ES-I3 (cell line): ENCODE measurements around the gene NDUFAF3.
"Not testable (repeated sequence)": the region's sequence is repeated elsewhere in the genome, so short reads cannot be mapped to it uniquely, and the experiment has no call there.

Source experiments
- H3K36me3 ChIP-seq: 2 replicates; pipeline ENCODE4 v1.6.1; 2013; ENCODE audit warnings: mild to moderate bottlenecking, low read length, control low read depth, moderate library complexity; ENCODE audit not compliant: insufficient read depth
- H3K4me1 ChIP-seq: 2 replicates; pipeline ENCODE4 v1.6.1; 2013; ENCODE audit warnings: mild to moderate bottlenecking, control low read depth, low read length; ENCODE audit not compliant: insufficient read depth
- H3K9ac ChIP-seq: 2 replicates; pipeline ENCODE4 v1.6.1; 2013; ENCODE audit warnings: low read depth, mild to moderate bottlenecking, low read length, moderate library complexity
- H3K9me3 ChIP-seq: 2 replicates; pipeline ENCODE4 v1.6.1; 2013; ENCODE audit warnings: mild to moderate bottlenecking, low read length, moderate library complexity; ENCODE audit not compliant: control insufficient read depth, insufficient read depth

The NDUFAF3 gene

DNA sequence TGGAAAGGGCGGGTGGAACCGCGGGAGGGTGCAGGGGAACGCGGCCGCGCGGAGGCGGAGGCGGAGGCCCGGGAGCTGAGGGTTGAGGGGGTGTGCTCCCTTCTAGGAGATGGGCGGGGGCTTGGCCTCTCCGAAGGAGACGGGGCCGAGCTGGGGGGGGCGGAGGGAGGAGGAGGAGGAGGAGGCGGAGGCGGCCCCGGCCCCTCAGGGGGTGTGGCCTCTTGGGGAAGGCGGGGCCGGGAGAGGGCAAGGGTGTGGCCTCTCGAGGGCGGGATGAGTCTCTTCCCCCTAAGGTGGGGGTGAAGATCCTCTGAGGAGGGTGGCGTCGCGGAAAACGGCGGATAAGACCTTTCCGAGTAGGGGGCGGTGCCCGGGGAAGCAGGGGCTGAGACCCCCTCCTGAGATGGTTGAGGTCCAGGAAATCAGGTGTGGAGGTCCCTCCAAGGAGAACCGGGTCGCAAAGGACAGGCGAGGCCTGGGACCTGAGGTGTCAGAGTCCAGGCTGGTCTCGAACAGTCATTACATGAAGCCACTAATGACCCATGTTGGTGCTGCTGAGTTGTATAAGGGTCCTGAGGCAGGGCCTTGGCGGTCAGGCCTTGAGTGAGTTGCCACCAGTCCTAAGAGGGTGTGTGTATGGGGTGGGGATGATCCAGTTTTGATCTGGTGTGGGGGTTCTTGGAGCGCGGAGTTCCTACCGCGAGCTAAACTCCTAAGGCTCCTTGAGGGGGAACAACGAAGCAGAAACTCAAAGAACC is 14.0 kb upstream of the NDUFAF3 start:
- Histone ChIP-seq H3K4me1 (0 out of 2 replicates have a peak, but pooled peaks cover 2% of the 10 kb centered on the region), H3K9ac (peak overlapping the region; percentile 84), H3K9me3 (no peaks in the 10 kb centered on the region), H3K36me3 (peaks cover 3% of the 10 kb centered on the region; the same call in 1 of the 2 replicates)

- not testable (repeated sequence) for H3K36me3 ChIP-seq, H3K4me1 ChIP-seq, H3K9me3 ChIP-seq
- peak overlapping the region; percentile 84; the same call in 1 of the 2 replicates for H3K9ac ChIP-seq
These were observed 13.3 kb upstream of the NDUFAF3 start for GRCh38 chr3:49008627-49009026.

GRCh38 chr3:49009396-49009795 is 12.5 kb upstream of the NDUFAF3 start:
- no peak overlapping the region for H3K9ac ChIP-seq
- H3K4me1 ChIP-seq, result 0 out of 2 replicates have a peak, but pooled peaks cover 2% of the 10 kb centered on the region
- peaks cover 3% of the 10 kb centered on the region; the same call in 1 of the 2 replicates for H3K36me3 ChIP-seq

DNA sequence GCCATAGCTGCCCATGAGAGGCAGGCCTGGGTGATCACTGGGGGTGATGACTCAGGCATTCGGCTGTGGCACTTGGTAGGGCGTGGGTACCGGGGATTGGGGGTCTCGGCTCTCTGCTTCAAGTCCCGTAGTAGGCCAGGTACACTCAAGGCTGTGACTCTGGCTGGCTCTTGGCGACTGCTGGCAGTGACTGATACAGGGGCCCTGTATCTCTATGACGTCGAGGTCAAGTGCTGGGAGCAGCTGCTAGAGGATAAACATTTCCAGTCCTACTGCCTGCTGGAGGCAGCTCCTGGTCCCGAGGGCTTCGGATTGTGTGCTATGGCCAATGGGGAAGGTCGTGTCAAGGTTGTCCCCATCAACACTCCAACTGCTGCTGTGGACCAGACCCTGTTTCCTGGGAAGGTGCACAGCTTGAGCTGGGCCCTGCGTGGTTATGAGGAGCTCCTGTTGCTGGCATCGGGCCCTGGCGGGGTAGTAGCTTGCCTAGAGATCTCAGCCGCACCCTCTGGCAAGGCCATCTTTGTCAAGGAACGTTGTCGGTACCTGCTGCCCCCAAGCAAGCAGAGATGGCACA is 9.4 kb upstream of the NDUFAF3 start:
- Histone ChIP-seq H3K36me3 (peaks cover 3% of the 10 kb centered on the region; the same call in 1 of the 2 replicates), H3K4me1 (no peaks in the 10 kb centered on the region), H3K9me3 (no peaks in the 10 kb centered on the region), H3K9ac (no peak overlapping the region)

More at GRCh38 chr3:49009396-49009795, 12.5 kb upstream of the NDUFAF3 start:
- H3K9me3 ChIP-seq, result no peaks in the 10 kb centered on the region

- Histone ChIP-seq H3K9me3 (no peaks in the 10 kb centered on the region), H3K36me3 (peaks cover 3% of the 10 kb centered on the region; the same call in 1 of the 2 replicates), H3K9ac (no peak overlapping the region), H3K4me1 (no peaks in the 10 kb centered on the region)
These were observed 8.7 kb upstream of the NDUFAF3 start for GRCh38 chr3:49013113-49013737.

GRCh38 chr3:49013738-49014660 is 7.9 kb upstream of the NDUFAF3 start:
- Histone ChIP-seq H3K4me1 (no peaks in the 10 kb centered on the region), H3K36me3 (peaks cover 3% of the 10 kb centered on the region; the same call in 1 of the 2 replicates), H3K9me3 (no peaks in the 10 kb centered on the region), H3K9ac (no peak overlapping the region)

- peaks cover 3% of the 10 kb centered on the region; the same call in 1 of the 2 replicates for H3K36me3 ChIP-seq
- no peak overlapping the region for H3K9ac ChIP-seq
- no peaks in the 10 kb centered on the region for H3K9me3 ChIP-seq
- 0 out of 2 replicates have a peak, but pooled peaks cover 5% of the 10 kb centered on the region for H3K4me1 ChIP-seq
These were observed 6.8 kb upstream of the NDUFAF3 start for GRCh38 chr3:49015072-49015471.

DNA sequence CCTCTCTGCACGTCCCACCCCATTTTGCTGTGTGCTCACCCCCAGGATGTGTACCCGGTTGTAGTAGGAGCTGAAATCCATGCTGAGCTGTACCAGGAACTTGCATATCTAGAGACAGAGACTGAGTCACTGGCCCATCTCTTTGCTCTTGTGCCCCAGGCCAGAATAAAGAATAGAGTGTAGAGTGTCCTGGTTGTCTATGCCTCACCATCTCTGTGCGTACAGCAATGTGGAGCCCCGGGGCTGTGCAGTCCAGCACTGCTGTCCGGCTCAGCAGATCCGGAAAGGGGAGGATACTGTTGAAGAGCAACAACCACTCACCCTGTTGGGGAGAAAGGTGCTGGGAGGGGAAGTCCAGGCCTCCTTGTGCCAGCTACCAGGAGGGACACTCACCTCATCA is 6.2 kb upstream of the NDUFAF3 start:
- Histone ChIP-seq H3K9ac (no peak overlapping the region), H3K36me3 (peaks cover 3% of the 10 kb centered on the region; the same call in 1 of the 2 replicates), H3K4me1 (0 out of 2 replicates have a peak, but pooled peaks cover 5% of the 10 kb centered on the region), H3K9me3 (no peaks in the 10 kb centered on the region)

DNA sequence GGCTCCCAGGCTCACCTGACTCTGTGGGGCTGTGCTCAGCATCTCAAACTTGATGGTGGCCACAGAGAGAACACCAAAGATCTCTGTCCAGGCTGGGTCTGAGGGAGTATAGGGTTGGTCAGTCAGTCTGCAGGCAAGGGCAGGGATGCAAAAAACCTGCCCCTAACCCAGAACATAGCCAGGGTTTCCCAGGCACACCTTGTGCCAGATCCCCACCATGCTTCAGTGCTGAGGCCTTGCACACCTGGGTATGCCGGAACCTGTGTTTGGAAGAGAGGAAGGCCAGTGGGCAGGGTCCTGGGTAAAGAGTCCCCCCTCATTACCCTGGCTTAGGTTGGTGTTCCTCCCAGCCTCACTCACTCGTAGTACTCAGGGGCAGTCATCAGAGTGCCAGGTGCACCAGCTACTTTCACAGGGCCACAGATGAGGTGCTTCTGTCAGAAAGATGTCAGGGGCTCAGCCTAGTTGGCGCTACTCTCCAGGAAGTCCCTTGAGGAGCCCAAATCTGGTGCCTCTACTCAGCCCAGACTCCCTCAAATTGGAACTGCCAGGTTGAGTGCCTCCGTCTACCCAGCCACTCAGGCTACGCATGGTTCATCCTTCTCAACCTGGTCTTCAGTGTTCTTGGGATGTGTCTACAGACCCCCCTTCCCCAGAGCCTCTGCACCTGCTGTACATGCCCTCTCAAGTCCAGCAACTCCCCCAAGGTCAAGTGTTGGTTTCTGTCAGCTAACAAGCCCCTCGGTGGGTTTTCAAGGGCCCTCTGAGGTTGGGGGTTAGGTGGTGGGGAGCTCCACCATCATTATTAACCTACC is 5.3 kb upstream of the NDUFAF3 start:
- Histone ChIP-seq H3K9me3 (no peaks in the 10 kb centered on the region), H3K36me3 (no peaks in the 10 kb centered on the region; the same call in 1 of the 2 replicates), H3K4me1 (0 out of 2 replicates have a peak, but pooled peaks cover 5% of the 10 kb centered on the region), H3K9ac (no peak overlapping the region)

- no peaks in the 10 kb centered on the region for H3K36me3 ChIP-seq
- peak overlapping the region; percentile 61 for H3K9ac ChIP-seq
- no peaks in the 10 kb centered on the region for H3K9me3 ChIP-seq
- 0 out of 2 replicates have a peak, but pooled peaks cover 5% of the 10 kb centered on the region for H3K4me1 ChIP-seq
These were observed 4.5 kb upstream of the NDUFAF3 start for GRCh38 chr3:49017229-49017970.

DNA sequence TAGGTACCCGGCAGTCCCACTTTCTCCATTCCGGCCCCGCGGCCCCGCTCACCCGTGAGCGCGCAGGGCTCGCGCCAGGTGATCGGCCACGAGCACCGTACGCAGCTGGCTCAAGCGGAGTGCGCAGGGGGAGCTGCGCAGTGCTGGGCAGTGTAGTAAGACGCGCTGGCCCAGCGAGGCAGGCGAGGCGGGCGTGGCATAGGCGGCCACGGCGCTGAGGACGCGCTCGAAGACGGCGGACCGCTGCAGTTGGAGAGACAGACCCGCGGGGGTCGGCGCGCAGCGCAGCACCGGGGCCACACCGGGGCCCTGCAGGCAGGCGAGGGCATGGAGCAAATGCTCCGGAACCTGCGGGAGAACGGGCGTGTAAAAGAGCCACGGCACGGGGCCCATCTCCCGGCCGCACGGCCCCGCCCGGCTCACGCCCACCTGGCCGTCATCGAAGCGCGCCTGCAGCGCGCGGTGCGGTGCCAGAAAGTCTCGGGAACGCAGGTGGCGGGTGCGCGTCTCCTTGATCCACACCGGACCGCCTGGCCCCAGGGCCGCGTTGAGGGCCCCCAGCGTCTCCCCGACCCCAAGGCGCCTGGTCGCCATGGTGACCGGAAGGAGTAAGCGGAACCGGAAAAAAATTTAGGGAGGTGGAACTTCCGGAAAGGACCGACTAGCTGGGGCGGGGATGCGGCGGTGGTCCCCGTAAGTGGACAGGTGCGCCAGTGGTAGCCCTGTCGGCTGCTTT is 3.8 kb upstream of the NDUFAF3 start, which contains the start of gene DALRD3:
Gene DALRD3, minus strand, starts transcription at position 610 of the 736 bp plus-strand sequence. Its CDS starts 16 bp downstream, at position 594.
- H3K4me1 ChIP-seq, result peaks cover 10% of the 10 kb centered on the region; the same call in 1 of the 2 replicates
- peak within 1 kb of the TSS; percentile 61 for H3K9ac ChIP-seq
- H3K36me3 ChIP-seq, result peaks cover 2% of the 10 kb centered on the region; the same call in 1 of the 2 replicates
- H3K9me3 ChIP-seq, result no peaks in the 10 kb centered on the region

GRCh38 chr3:49018707-49019006 is 3.3 kb upstream of the NDUFAF3 start:
- Histone ChIP-seq H3K36me3 (peaks cover 4% of the 10 kb centered on the region), H3K9ac (peak overlapping the region; percentile 61), H3K4me1 (peaks cover 12% of the 10 kb centered on the region; the same call in 1 of the 2 replicates), H3K9me3 (no peaks in the 10 kb centered on the region)
